ES-I3 (cell line): ENCODE results near the gene NMRK2.
"Not testable (repeated sequence)": the region's sequence is repeated elsewhere in the genome, so short reads cannot be mapped to it uniquely, and the experiment has no call there.

Experiments
- H3K36me3 ChIP-seq: 2 replicates; pipeline ENCODE4 v1.6.1; 2013; ENCODE audit warnings: mild to moderate bottlenecking, low read length, control low read depth, moderate library complexity; ENCODE audit not compliant: insufficient read depth
- H3K4me1 ChIP-seq: 2 replicates; pipeline ENCODE4 v1.6.1; 2013; ENCODE audit warnings: mild to moderate bottlenecking, control low read depth, low read length; ENCODE audit not compliant: insufficient read depth
- H3K9ac ChIP-seq: 2 replicates; pipeline ENCODE4 v1.6.1; 2013; ENCODE audit warnings: low read depth, mild to moderate bottlenecking, low read length, moderate library complexity
- H3K9me3 ChIP-seq: 2 replicates; pipeline ENCODE4 v1.6.1; 2013; ENCODE audit warnings: mild to moderate bottlenecking, low read length, moderate library complexity; ENCODE audit not compliant: control insufficient read depth, insufficient read depth

Gene NMRK2

GRCh38 chr19:3949294-3949693, 16.4 kb downstream of the NMRK2 start:
- Histone ChIP-seq H3K4me1 (peaks cover 5% of the 10 kb centered on the region; the same call in 1 of the 2 replicates), H3K9me3 (no peaks in the 10 kb centered on the region), H3K9ac (no peak overlapping the region)

GRCh38 chr19:3949997-3950859, 17.4 kb downstream of the NMRK2 start:
- Histone ChIP-seq H3K4me1 (peaks cover 5% of the 10 kb centered on the region; the same call in 1 of the 2 replicates), H3K36me3 (no peaks in the 10 kb centered on the region; the same call in 1 of the 2 replicates), H3K9ac (no peak overlapping the region), H3K9me3 (no peaks in the 10 kb centered on the region)

More at GRCh38 chr19:3949294-3949693, 16.4 kb downstream of the NMRK2 start:
- H3K36me3 ChIP-seq: no peaks in the 10 kb centered on the region; the same call in 1 of the 2 replicates

- no peaks in the 10 kb centered on the region; the same call in 1 of the 2 replicates for H3K36me3 ChIP-seq
- peaks cover 5% of the 10 kb centered on the region; the same call in 1 of the 2 replicates for H3K4me1 ChIP-seq
- no peaks in the 10 kb centered on the region for H3K9me3 ChIP-seq
- no peak overlapping the region for H3K9ac ChIP-seq
Measured at GRCh38 chr19:3950871-3951861, 18.3 kb downstream of the NMRK2 start.

- H3K9ac ChIP-seq, H3K9me3 ChIP-seq, H3K4me1 ChIP-seq, H3K36me3 ChIP-seq: not testable (repeated sequence)
Measured at GRCh38 chr19:3952755-3953276, 19.9 kb downstream of the NMRK2 start.

GRCh38 chr19:3954107-3954506, 21.2 kb downstream of the NMRK2 start:
- Histone ChIP-seq H3K36me3 (peaks cover 3% of the 10 kb centered on the region), H3K9me3 (no peaks in the 10 kb centered on the region), H3K4me1 (peaks cover 5% of the 10 kb centered on the region; the same call in 1 of the 2 replicates), H3K9ac (no peak overlapping the region)

GRCh38 chr19:3955276-3955675, 22.4 kb downstream of the NMRK2 start:
- H3K9ac ChIP-seq, H3K4me1 ChIP-seq, H3K9me3 ChIP-seq, H3K36me3 ChIP-seq: not testable (repeated sequence)

GRCh38 chr19:3955688-3956087, 22.8 kb downstream of the NMRK2 start:
- H3K9ac ChIP-seq: no peak overlapping the region
- peaks cover 3% of the 10 kb centered on the region for H3K36me3 ChIP-seq

GRCh38 chr19:3958836-3959765, 26.2 kb downstream of the NMRK2 start:
- H3K4me1 ChIP-seq: no peaks in the 10 kb centered on the region; the same call in 1 of the 2 replicates
- H3K9me3 ChIP-seq: no peaks in the 10 kb centered on the region
- no peak overlapping the region for H3K9ac ChIP-seq
- H3K36me3 ChIP-seq: peaks cover 17% of the 10 kb centered on the region

More at GRCh38 chr19:3955688-3956087, 22.8 kb downstream of the NMRK2 start:
- H3K9me3 ChIP-seq: no peaks in the 10 kb centered on the region
- H3K4me1 ChIP-seq: peaks cover 5% of the 10 kb centered on the region; the same call in 1 of the 2 replicates

GRCh38 chr19:3959766-3960131, 26.9 kb downstream of the NMRK2 start:
- H3K9me3 ChIP-seq: no peaks in the 10 kb centered on the region
- H3K4me1 ChIP-seq: no peaks in the 10 kb centered on the region; the same call in 1 of the 2 replicates
- H3K36me3 ChIP-seq: peaks cover 21% of the 10 kb centered on the region
- H3K9ac ChIP-seq: no peak overlapping the region

- H3K9me3 ChIP-seq: no peaks in the 10 kb centered on the region
- no peaks in the 10 kb centered on the region for H3K4me1 ChIP-seq
- H3K9ac ChIP-seq: no peak overlapping the region
- peaks cover 29% of the 10 kb centered on the region for H3K36me3 ChIP-seq
Measured at GRCh38 chr19:3961007-3961406, 28.1 kb downstream of the NMRK2 start.

- Histone ChIP-seq H3K4me1 (peaks cover 15% of the 10 kb centered on the region), H3K36me3 (peaks cover 49% of the 10 kb centered on the region), H3K9me3 (no peaks in the 10 kb centered on the region), H3K9ac (no peak overlapping the region)
Measured at GRCh38 chr19:3963458-3964255, 30.8 kb downstream of the NMRK2 start.

GRCh38 chr19:3964256-3965194, 31.7 kb downstream of the NMRK2 start:
- no peaks in the 10 kb centered on the region for H3K9me3 ChIP-seq
- H3K9ac ChIP-seq: no peak overlapping the region
- H3K4me1 ChIP-seq: peaks cover 20% of the 10 kb centered on the region
- H3K36me3 ChIP-seq: peaks cover 52% of the 10 kb centered on the region
